Smooth muscle cell (in vitro differentiated cells): ENCODE measurements around the gene ABL1. TPM values are rescaled to one million over a fixed set of nuclear protein-coding genes. Genes with fewer than 3 reads are reported as not detected.

ENCODE experiments used
- DNase-seq: peaks from one replicate; lab custom pipeline; 2025; ENCODE audit not compliant: unreplicated experiment; lab: John Stamatoyannopoulos, UW
- H2AFZ ChIP-seq: fragments of 200-600 bp; sonication (generic); 2 replicates; pipeline ENCODE4 v1.6.0; 2016; ENCODE audit warnings: antibody characterized with exemption, low read depth, mild to moderate bottlenecking
- H3F3A ChIP-seq: fragments of 200-600 bp; sonication (generic); 2 replicates; pipeline ENCODE4 v1.6.0; 2017; ENCODE audit warnings: antibody characterized with exemption, low read depth
- H3K27ac ChIP-seq: fragments of 200-600 bp; sonication (generic); 2 replicates; pipeline ENCODE4 v1.5.1; 2016; ENCODE audit warnings: low read depth, mild to moderate bottlenecking
- H3K27me3 ChIP-seq: fragments of 200-600 bp; sonication (generic); 2 replicates; pipeline ENCODE4 v1.6.1; 2016; ENCODE audit warnings: low read depth, mild to moderate bottlenecking
- H3K36me3 ChIP-seq: fragments of 200-600 bp; sonication (generic); 2 replicates; pipeline ENCODE4 v1.5.1; 2016; ENCODE audit warnings: low read depth
- H3K4me1 ChIP-seq: fragments of 200-600 bp; sonication (generic); 2 replicates; pipeline ENCODE4 v1.5.1; 2016; ENCODE audit warnings: low read depth
- H3K4me2 ChIP-seq: fragments of 200-600 bp; sonication (generic); 2 replicates; pipeline ENCODE4 v1.6.0; 2016; ENCODE audit warnings: mild to moderate bottlenecking
- H3K4me3 ChIP-seq: fragments of 200-600 bp; sonication (generic); 2 replicates; pipeline ENCODE4 v1.5.1; 2016; ENCODE audit warnings: mild to moderate bottlenecking
- H3K79me2 ChIP-seq: fragments of 200-600 bp; sonication (generic); 2 replicates; pipeline ENCODE4 v1.6.0; 2016; ENCODE audit warnings: low read depth, mild to moderate bottlenecking
- H3K9ac ChIP-seq: fragments of 200-600 bp; sonication (generic); 2 replicates; pipeline ENCODE4 v1.6.0; 2016; ENCODE audit warnings: low read depth
- H3K9me3 ChIP-seq: fragments of 200-600 bp; sonication (generic); replicated peaks from 2 replicates; pipeline ENCODE4 v1.5.1; 2016; ENCODE audit warnings: low read depth
- H4K20me1 ChIP-seq: fragments of 200-600 bp; sonication (generic); 2 replicates; pipeline ENCODE4 v1.6.0; 2016; ENCODE audit warnings: low read depth
- WGBS: methylation state at CpG from one replicate; pipeline ENCODE4 v1.1.7; 2016; ENCODE audit warnings: low lambda C conversion rate; 5-methylcytosine and 5-hydroxymethylcytosine counted together
- polyA plus RNA-seq: library from polyadenylated mRNA; unstranded; fragments of >200 nt; fragmentation: Nextera tagmentation; extraction: Ambion mirVana; gene quantifications from 2 replicates; pipeline ENCODE4 v1.2.1, GENCODE V29; 2016
- total RNA-seq: library from RNA; depleted of rRNA; stranded (reverse); fragments of >200 nt; gene quantifications from 2 replicates; pipeline ENCODE4 v1.2.3, GENCODE V29; 2014
- TF ChIP-seq, protein P1 (sequence below): fragments of 200-600 bp; sonication (generic); IDR thresholded peaks from 2 replicates; pipeline ENCODE4 v1.5.1; 2017; ENCODE audit warnings: borderline replicate concordance, mild to moderate bottlenecking, antibody characterized with exemption; ENCODE audit not compliant: insufficient read depth, poor library complexity, severe bottlenecking

The ABL1 gene
- total and polyA plus RNA-seq, 2 experiments from 2014 or later = 38.2 to 51.0 TPM

DNA sequence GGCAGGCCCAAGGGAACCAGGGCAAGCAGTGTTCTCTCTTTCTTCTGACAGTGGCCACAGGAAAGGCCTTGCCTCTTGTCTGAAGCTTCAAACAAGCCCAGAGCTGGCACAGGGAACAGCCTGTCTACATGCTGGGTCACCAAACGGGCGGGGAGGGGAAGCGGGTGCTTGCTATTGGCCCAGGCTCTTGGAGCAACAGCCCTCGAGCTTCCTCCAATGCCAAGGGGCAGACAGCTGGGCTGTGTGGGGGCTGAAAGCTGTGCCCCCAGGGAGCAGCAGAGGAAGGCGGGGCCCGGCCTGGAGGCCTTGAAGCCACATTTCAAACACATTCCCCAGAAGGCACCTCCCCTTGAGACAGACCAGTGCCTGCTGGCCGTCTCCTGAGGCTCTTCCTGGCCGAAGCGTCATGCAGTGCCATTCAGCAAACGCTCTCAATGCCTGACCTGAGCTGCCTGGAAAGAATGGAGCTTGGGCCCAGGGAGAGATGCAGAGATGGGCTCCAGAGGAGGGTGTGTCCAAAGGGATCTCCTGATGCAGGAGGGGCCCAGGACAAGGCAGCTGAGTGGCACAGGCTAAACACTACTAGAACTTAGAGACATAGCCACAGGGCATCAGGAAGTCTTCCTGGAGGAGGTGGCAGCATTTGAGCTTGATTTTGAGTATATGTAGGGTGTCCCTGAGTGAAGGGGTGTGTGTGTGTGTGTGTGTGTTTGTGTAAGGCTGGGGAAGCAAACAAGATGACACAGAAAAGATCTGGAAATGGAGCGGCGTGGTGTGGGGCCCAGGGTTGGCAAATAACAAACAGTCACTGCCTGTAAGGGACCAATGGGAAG is 101.4 kb downstream of the ABL1 start:
- Histone ChIP-seq H3K4me1 (peaks cover 13% of the 10 kb centered on the region), H2AFZ (no peak overlapping the region), H4K20me1 (no peaks in the 10 kb centered on the region), H3K27ac (no peak overlapping the region), H3K9me3 (no peaks in the 10 kb centered on the region), H3K79me2 (no peaks in the 10 kb centered on the region), H3K4me3 (no peak overlapping the region), H3K9ac (no peak overlapping the region), H3K36me3 (no peaks in the 10 kb centered on the region), H3F3A (peaks cover 3% of the 10 kb centered on the region), H3K4me2 (no peak overlapping the region), H3K27me3 (peaks cover 34% of the 10 kb centered on the region)
- 37% methylated on average over 12 of the region's 12 CpGs for WGBS
- DNase-seq = no peak
- TF ChIP-seq, protein P1, sequence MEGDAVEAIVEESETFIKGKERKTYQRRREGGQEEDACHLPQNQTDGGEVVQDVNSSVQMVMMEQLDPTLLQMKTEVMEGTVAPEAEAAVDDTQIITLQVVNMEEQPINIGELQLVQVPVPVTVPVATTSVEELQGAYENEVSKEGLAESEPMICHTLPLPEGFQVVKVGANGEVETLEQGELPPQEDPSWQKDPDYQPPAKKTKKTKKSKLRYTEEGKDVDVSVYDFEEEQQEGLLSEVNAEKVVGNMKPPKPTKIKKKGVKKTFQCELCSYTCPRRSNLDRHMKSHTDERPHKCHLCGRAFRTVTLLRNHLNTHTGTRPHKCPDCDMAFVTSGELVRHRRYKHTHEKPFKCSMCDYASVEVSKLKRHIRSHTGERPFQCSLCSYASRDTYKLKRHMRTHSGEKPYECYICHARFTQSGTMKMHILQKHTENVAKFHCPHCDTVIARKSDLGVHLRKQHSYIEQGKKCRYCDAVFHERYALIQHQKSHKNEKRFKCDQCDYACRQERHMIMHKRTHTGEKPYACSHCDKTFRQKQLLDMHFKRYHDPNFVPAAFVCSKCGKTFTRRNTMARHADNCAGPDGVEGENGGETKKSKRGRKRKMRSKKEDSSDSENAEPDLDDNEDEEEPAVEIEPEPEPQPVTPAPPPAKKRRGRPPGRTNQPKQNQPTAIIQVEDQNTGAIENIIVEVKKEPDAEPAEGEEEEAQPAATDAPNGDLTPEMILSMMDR = no peak

Other genes with a start within 250 kb of the ABL1 start
- gene PRDM12, start 170.7 kb upstream of the ABL1 start, total RNA-seq = not detected in 2 replicates
- 0.12 TPM in 1 of 2 replicates, not detected in the other for gene PRDM12, start 170.7 kb upstream of the ABL1 start, polyA plus RNA-seq
- 12.1 and 14.7 TPM in 2 replicates for gene EXOSC2, start 141.5 kb upstream of the ABL1 start, total RNA-seq
- 15.8 and 17.3 TPM in 2 replicates for gene EXOSC2, start 141.5 kb upstream of the ABL1 start, polyA plus RNA-seq
- not detected in 2 replicates for gene QRFP, start 61.6 kb downstream of the ABL1 start, total RNA-seq
- gene QRFP, start 61.6 kb downstream of the ABL1 start, polyA plus RNA-seq = 0.15 and 0.24 TPM in 2 replicates
- 1.3 and 1.8 TPM in 2 replicates for gene FIBCD1, start 104.0 kb downstream of the ABL1 start, total RNA-seq
- 2.4 and 4.7 TPM in 2 replicates for gene FIBCD1, start 104.0 kb downstream of the ABL1 start, polyA plus RNA-seq
- 21.3 and 26.9 TPM in 2 replicates for gene LAMC3, start 173.9 kb downstream of the ABL1 start, total RNA-seq
- 49.0 and 72.0 TPM in 2 replicates for gene LAMC3, start 173.9 kb downstream of the ABL1 start, polyA plus RNA-seq